H1 (cell line): Measurements from ENCODE around the gene AIDA. TPM values are rescaled to one million over a fixed set of nuclear protein-coding genes. Genes with fewer than 3 reads are reported as not detected.

Experiments
- CTCF ChIA-PET: fragments of 300-600 bp; sonication (Branson Sonifier 250); formaldehyde crosslinking; loops from one replicate; lab custom pipeline; 2021; ENCODE audit not compliant: partially characterized antibody; lab: Charles Lee
- POLR2A ChIA-PET: fragments of 300-600 bp; sonication (Branson Sonifier 250); formaldehyde crosslinking; loops from one replicate; lab custom pipeline; 2021; ENCODE audit warnings: inconsistent platforms; ENCODE audit not compliant: partially characterized antibody; lab: Charles Lee
- DNase-seq, 2 experiments: peaks; one replicate each; pipeline versions ENCODE4 v3.0.0 to v3.0.0-alpha.2; 2010 to 2022; ENCODE audit warnings: low spot score in 2 of 2, low read depth in 1 of 2, mixed read lengths in 1 of 2
- FAIRE-seq: peaks from 2 replicates; lab custom pipeline; 2011; peaks lifted over from hg19 to GRCh38; lab: Jason Lieb, UNC
- H2AFZ ChIP-seq: 2 replicates; pipeline ENCODE4 v1.8.1; 2012; ENCODE audit warnings: low read length, inconsistent platforms
- H2AK5ac ChIP-seq: 2 replicates; pipeline ENCODE4 v1.6.1; 2013; ENCODE audit warnings: low read depth, low read length
- H2BK120ac ChIP-seq: replicated peaks from 2 replicates; pipeline ENCODE3; 2013; ENCODE audit warnings: low read depth, low read length, inconsistent platforms
- H2BK12ac ChIP-seq: 2 replicates; pipeline ENCODE4 v1.6.1; 2013; ENCODE audit warnings: low read depth, low read length
- H2BK15ac ChIP-seq: 2 replicates; pipeline ENCODE4 v1.6.1; 2013; ENCODE audit warnings: low read length
- H2BK20ac ChIP-seq: 2 replicates; pipeline ENCODE4 v1.6.1; 2013; ENCODE audit warnings: low read length
- H2BK5ac ChIP-seq: 2 replicates; pipeline ENCODE4 v1.6.1; 2013; ENCODE audit warnings: low read depth, low read length
- H3K14ac ChIP-seq: 2 replicates; pipeline ENCODE4 v1.6.1; 2013; ENCODE audit warnings: inconsistent platforms; ENCODE audit not compliant: insufficient read length
- H3K18ac ChIP-seq: 2 replicates; pipeline ENCODE4 v1.6.1; 2013; ENCODE audit warnings: low read length; ENCODE audit errors: extremely low read depth
- H3K23ac ChIP-seq: 2 replicates; pipeline ENCODE4 v1.6.1; 2013; ENCODE audit warnings: inconsistent platforms; ENCODE audit not compliant: insufficient read length
- H3K23me2 ChIP-seq: 2 replicates; pipeline ENCODE4 v1.6.1; 2013; ENCODE audit warnings: low read depth, low read length
- H3K27ac ChIP-seq: 2 replicates; pipeline ENCODE4 v1.6.1; 2011; ENCODE audit warnings: low read depth, low read length, inconsistent platforms
- H3K27me3 ChIP-seq, 4 experiments: replicated peaks in 1 of 4; 1 replicate in 1 of 4; 2 replicates in 3 of 4; pipeline versions ENCODE4 v1.6.1 to v1.8.1; 2011 to 2013; ENCODE audit warnings: low read length in 3 of 4, mild to moderate bottlenecking in 3 of 4, inconsistent platforms in 2 of 4, mixed read lengths in 2 of 4, moderate library complexity in 1 of 4; ENCODE audit not compliant: control insufficient read depth in 3 of 4, insufficient read depth in 3 of 4; ENCODE audit errors: extremely low read depth in 1 of 4
- H3K36me3 ChIP-seq, 4 experiments: 2 replicates each; pipeline versions ENCODE4 v1.6.1 to v1.8.1; 2011 to 2013; ENCODE audit warnings: mild to moderate bottlenecking in 4 of 4, low read length in 3 of 4, moderate library complexity in 2 of 4, control low read depth in 1 of 4, inconsistent platforms in 1 of 4; ENCODE audit not compliant: insufficient read depth in 4 of 4, control insufficient read depth in 2 of 4
- H3K4ac ChIP-seq: replicated peaks from 2 replicates; pipeline ENCODE3; 2013; ENCODE audit warnings: low read length, low read depth, mixed read lengths, inconsistent platforms; ENCODE audit not compliant: insufficient read length
- H3K4me1 ChIP-seq, 4 experiments: replicated peaks in 1 of 4; 1 replicate in 1 of 4; 2 replicates in 3 of 4; pipeline versions ENCODE4 v1.6.1 to v1.8.1; 2011 to 2013; ENCODE audit warnings: low read length in 3 of 4, inconsistent platforms in 2 of 4, mixed read lengths in 1 of 4; ENCODE audit not compliant: insufficient read depth in 4 of 4, control insufficient read depth in 3 of 4
- H3K4me2 ChIP-seq, 2 experiments: 2 replicates each; pipeline versions ENCODE4 v1.6.1 to v1.8.1; 2011 to 2013; ENCODE audit warnings: low read depth in 2 of 2, low read length in 2 of 2, control low read depth in 1 of 2, inconsistent platforms in 1 of 2, mild to moderate bottlenecking in 1 of 2; ENCODE audit not compliant: insufficient read depth in 1 of 2
- H3K4me3 ChIP-seq, 4 experiments: fragments of 200-600, 300-600 bp in 1 of 4; sonication (generic), shearing (Covaris generic), sonication (Bioruptor Twin) in 1 of 4; 2 replicates each; pipeline versions ENCODE4 v1.5.1 to v1.8.1; 2011 to 2016; ENCODE audit warnings: low read length in 4 of 4, low read depth in 3 of 4, control low read depth in 2 of 4, inconsistent platforms in 2 of 4, mild to moderate bottlenecking in 2 of 4, mixed read lengths in 1 of 4, moderate library complexity in 1 of 4; ENCODE audit not compliant: insufficient read depth in 2 of 4; ENCODE audit errors: extremely low read depth in 1 of 4
- H3K56ac ChIP-seq: replicated peaks from 2 replicates; pipeline ENCODE3; 2013; ENCODE audit warnings: low read depth, mild to moderate bottlenecking, mixed read lengths, low read length, inconsistent platforms; ENCODE audit not compliant: insufficient read length
- H3K79me1 ChIP-seq: 2 replicates; pipeline ENCODE4 v1.6.1; 2013; ENCODE audit warnings: low read depth, low read length, control low read depth
- H3K79me2 ChIP-seq, 2 experiments: 2 replicates each; pipeline versions ENCODE4 v1.6.1 to v1.8.1; 2012 to 2013; ENCODE audit warnings: low read length in 2 of 2, mild to moderate bottlenecking in 2 of 2, inconsistent platforms in 1 of 2; ENCODE audit not compliant: insufficient read depth in 2 of 2, control insufficient read depth in 1 of 2
- H3K9ac ChIP-seq, 4 experiments: replicated peaks in 1 of 4; 1 replicate in 1 of 4; 2 replicates in 3 of 4; pipeline versions ENCODE4 v1.6.1 to v1.8.1; 2011 to 2013; ENCODE audit warnings: low read depth in 3 of 4, low read length in 3 of 4, control low read depth in 2 of 4, mild to moderate bottlenecking in 2 of 4, moderate library complexity in 2 of 4, inconsistent platforms in 1 of 4; ENCODE audit errors: extremely low read depth in 1 of 4
- H3K9me3 ChIP-seq, 2 experiments: 2 replicates each; pipeline versions ENCODE4 v1.6.1 to v1.8.1; 2012 to 2013; ENCODE audit warnings: mild to moderate bottlenecking in 2 of 2, moderate library complexity in 2 of 2, control low read depth in 1 of 2, inconsistent platforms in 1 of 2, low read depth in 1 of 2, low read length in 1 of 2, mixed read lengths in 1 of 2; ENCODE audit not compliant: insufficient read depth in 2 of 2
- H4K20me1 ChIP-seq, 2 experiments: replicated peaks in 1 of 2; 2 replicates each; pipeline versions ENCODE3 to v1.8.1; 2011 to 2013; ENCODE audit warnings: inconsistent platforms in 2 of 2, low read length in 2 of 2, mild to moderate bottlenecking in 1 of 2; ENCODE audit not compliant: insufficient read depth in 2 of 2, control insufficient read depth in 1 of 2
- H4K5ac ChIP-seq: 2 replicates; pipeline ENCODE4 v1.6.1; 2013; ENCODE audit warnings: low read length, low read depth, mixed read lengths, inconsistent platforms; ENCODE audit not compliant: insufficient read length
- H4K8ac ChIP-seq: 2 replicates; pipeline ENCODE4 v1.8.0; 2013; ENCODE audit warnings: mild to moderate bottlenecking, moderate library complexity, low read length, inconsistent platforms; ENCODE audit not compliant: insufficient read depth; ENCODE audit errors: extremely low read depth
- H4K91ac ChIP-seq: replicated peaks from 2 replicates; pipeline ENCODE3; 2013; ENCODE audit warnings: low read length, mixed read lengths, inconsistent platforms; ENCODE audit not compliant: insufficient read length
- CTBP2 ChIP-seq: IDR thresholded peaks from 2 replicates; pipeline ENCODE4 v1.7.0; 2011; ENCODE audit warnings: borderline replicate concordance, mild to moderate bottlenecking, moderate library complexity, mixed read lengths, low read length; ENCODE audit not compliant: insufficient read depth, insufficient read length
- KDM4A ChIP-seq: IDR thresholded peaks from one replicate; pipeline ENCODE4 v1.7.1; 2012; ENCODE audit warnings: low read depth, mild to moderate bottlenecking, moderate library complexity, low read length, inconsistent platforms; ENCODE audit not compliant: severe bottlenecking
- RBBP5 ChIP-seq: IDR thresholded peaks from 2 replicates; pipeline ENCODE4 v1.7.1; 2012; ENCODE audit warnings: low read depth, mild to moderate bottlenecking, inconsistent platforms, low read length, moderate library complexity, borderline replicate concordance
- RFX5 ChIP-seq: IDR thresholded peaks from 2 replicates; pipeline ENCODE4 v1.6.1; 2011; ENCODE audit warnings: low read depth, low read length, improper control_type of control experiment, borderline replicate concordance
- SP1 ChIP-seq: IDR thresholded peaks from 2 replicates; pipeline ENCODE4 v1.6.1; 2011; ENCODE audit warnings: low read depth, low read length
- TAF1 ChIP-seq: IDR thresholded peaks from 2 replicates; pipeline ENCODE4 v1.6.1; 2011; ENCODE audit warnings: mild to moderate bottlenecking, low read depth, low read length
- TBP ChIP-seq: IDR thresholded peaks from 2 replicates; pipeline ENCODE4 v1.6.1; 2011; ENCODE audit warnings: low read depth, low read length, improper control_type of control experiment
- WGBS, 2 experiments: shearing (Covaris generic) in 1 of 2; methylation state at CpG; one replicate each; pipeline versions ENCODE4 v1.1.6 to v1.1.7; 2013 to 2015; ENCODE audit warnings: low lambda C conversion rate in 2 of 2, mixed read lengths in 2 of 2, inconsistent platforms in 1 of 2, low coverage in 1 of 2, missing lambda C conversion rate in 1 of 2; ENCODE audit not compliant: insufficient replicate concordance in 2 of 2, insufficient coverage in 1 of 2, insufficient read length in 1 of 2; ENCODE audit errors: extremely low coverage in 1 of 2, missing lambda C conversion rate in 1 of 2; 5-methylcytosine and 5-hydroxymethylcytosine counted together
- polyA plus RNA-seq, 7 experiments: library from polyadenylated mRNA; depleted of rRNA in 3 of 7; stranded (reverse) in 5 of 7; unstranded in 2 of 7; fragments of >200 nt in 5 of 7; fragments of 200-250 nt in 2 of 7; gene quantifications; 1 replicate in 5 of 7; 2 replicates in 1 of 7; 4 replicates in 1 of 7; pipeline versions ENCODE4 v1.2.1 to v1.2.3, GENCODE V29; 2011 to 2013; ENCODE audit warnings: missing spikeins in 2 of 7, mixed read lengths in 2 of 7
- total RNA-seq: library from RNA; stranded (reverse); fragmentation: NEBNext Ultra II Directional; extraction: Animal tissue kit (Norgen Biotek cat#: 25700); gene quantifications from 2 replicates; pipeline ENCODE4 v1.2.1, GENCODE V29; 2021

AIDA gene
- total and polyA plus RNA-seq, 2 of the 8 experiments (the other 6 are each of a cell fraction or from before 2014, with no cell fraction given) = 52.5 to 103 TPM

- WGBS, 2 experiments = 82% methylated on average over 10 of the region's 10 CpGs; no CpG with 5 or more reads in 1 of the 2 experiments
- POLR2A ChIA-PET = no interaction called here
- Histone ChIP-seq H2AK5ac (no peak overlapping the region), H2BK15ac (no peak overlapping the region), H4K8ac (no peak overlapping the region), H3K14ac (no peak overlapping the region), H2BK5ac (no peak overlapping the region), H3K4me2 (no peak overlapping the region), H3K4ac (no peak overlapping the region), H3K79me1 (no peaks in the 10 kb centered on the region), H3K18ac (no peak overlapping the region), H4K20me1 (no peaks in the 10 kb centered on the region), H3K9me3 (no peaks in the 10 kb centered on the region), H3K36me3 (no peaks in the 10 kb centered on the region), H3K56ac (no peak overlapping the region), H3K23ac (no peak overlapping the region), H2BK20ac (no peak overlapping the region), H2BK120ac (no peak overlapping the region), H3K79me2 (no peaks in the 10 kb centered on the region), H3K27me3 (no peaks in the 10 kb centered on the region), H4K91ac (no peak overlapping the region), H2AFZ (no peak overlapping the region), H2BK12ac (no peak overlapping the region), H3K23me2 (no peaks in the 10 kb centered on the region), H3K4me1 (no peaks in the 10 kb centered on the region), H3K9ac (no peak overlapping the region), H3K4me3 (no peak overlapping the region), H3K27ac (no peak overlapping the region), H4K5ac (no peak overlapping the region)
- DNase-seq (no peak), FAIRE-seq (no peak)
- CTCF ChIA-PET = interaction anchor here (0.7 to 2.4 kb wide), 4 partner anchors 11 to 332 kb away, joined by 3 to 12 read pairs (median 3); no protein-coding TSS in a partner anchor
- no peak for TF ChIP-seq TAF1
- no peak for TF ChIP-seq CTBP2
- TF ChIP-seq RFX5 = no peak
- no peak for TF ChIP-seq TBP
- TF ChIP-seq RBBP5 = no peak
- TF ChIP-seq KDM4A = no peak
- TF ChIP-seq SP1 = no peak
Observed at GRCh38 chr1:222757646-222758268, 45.5 kb upstream of the AIDA start.
